Erythroblast (primary cell): Measurements from ENCODE around the gene CDK6.
"Not testable (repeated sequence)": the region's sequence is repeated elsewhere in the genome, so short reads cannot be mapped to it uniquely, and the experiment has no call there.

Source experiments
- DNase-seq, 2 experiments: peaks; one replicate each; lab custom pipeline; 2025; lab: John Stamatoyannopoulos, UW
- GATA1 ChIP-seq: IDR thresholded peaks from 2 replicates; pipeline ENCODE4 v1.6.1; 2011; ENCODE audit warnings: low read depth, mild to moderate bottlenecking, control low read depth, low read length, moderate library complexity
- POLR2A ChIP-seq: IDR thresholded peaks from 2 replicates; pipeline ENCODE4 v1.6.1; 2011; ENCODE audit warnings: mild to moderate bottlenecking, low read length

Gene CDK6

DNA sequence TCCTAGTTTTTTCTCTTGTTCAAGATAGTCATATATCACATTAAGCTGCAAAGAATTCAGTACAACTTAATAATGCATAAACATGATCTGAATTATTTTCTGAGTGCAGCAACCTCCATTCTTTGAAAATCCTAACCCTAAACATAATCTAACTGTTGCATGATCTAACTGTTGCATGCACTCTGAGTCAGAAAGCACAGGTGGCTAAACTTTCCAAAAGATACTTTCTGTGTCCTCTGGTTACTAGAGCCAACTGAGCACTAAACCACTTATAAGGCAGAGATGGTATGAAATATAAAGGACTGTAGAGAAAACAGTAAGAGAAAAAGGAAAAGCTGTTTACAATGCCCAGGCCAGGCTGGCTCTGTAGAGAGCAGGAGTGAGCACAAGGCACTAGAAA is 223.2 kb downstream of the CDK6 start:
- no peak for DNase-seq
- no peak for TF ChIP-seq POLR2A
- TF ChIP-seq GATA1, result no peak

DNA sequence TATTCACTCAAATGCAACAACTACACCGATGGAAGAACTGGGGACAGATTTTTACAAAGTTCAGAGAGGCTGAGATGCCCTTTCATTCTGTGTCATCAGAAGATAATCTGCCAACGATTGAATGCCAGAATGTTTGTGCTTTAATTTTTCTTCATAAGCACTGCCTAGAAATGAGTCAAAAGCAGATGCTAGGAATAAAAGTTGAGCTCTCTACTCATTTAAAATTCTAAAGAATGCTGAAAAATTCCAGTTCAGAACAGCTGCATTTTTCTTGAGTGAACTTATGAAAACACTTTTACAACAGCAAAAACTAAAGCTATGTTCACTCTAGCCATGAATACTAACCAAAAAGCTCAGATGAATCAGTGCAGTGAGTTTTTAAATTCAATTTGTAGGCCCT is 223.9 kb downstream of the CDK6 start:
- no peak for TF ChIP-seq POLR2A
- TF ChIP-seq GATA1, result no peak
- DNase-seq, result no peak

DNA sequence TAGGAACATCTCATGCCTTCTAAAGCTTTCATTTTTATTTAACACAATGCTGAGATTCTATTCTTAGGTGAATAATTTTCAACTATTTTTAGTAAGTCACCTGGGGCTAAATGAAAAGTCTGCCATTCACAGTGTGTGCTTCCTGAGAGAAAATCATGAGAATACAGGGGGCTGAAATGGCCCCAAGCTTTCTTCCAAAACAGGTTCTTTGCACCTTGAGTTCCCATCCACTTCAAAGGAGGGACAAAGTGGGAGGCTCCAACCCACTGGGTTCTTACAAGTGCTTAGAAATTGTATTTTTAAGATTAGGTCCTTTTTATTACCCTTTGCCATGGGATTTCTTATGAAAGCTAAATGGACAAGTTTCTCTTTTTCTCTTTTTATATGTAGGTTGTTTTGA is 224.6 kb downstream of the CDK6 start:
- no peak for DNase-seq
- TF ChIP-seq GATA1 (no peak), POLR2A (no peak)

DNA sequence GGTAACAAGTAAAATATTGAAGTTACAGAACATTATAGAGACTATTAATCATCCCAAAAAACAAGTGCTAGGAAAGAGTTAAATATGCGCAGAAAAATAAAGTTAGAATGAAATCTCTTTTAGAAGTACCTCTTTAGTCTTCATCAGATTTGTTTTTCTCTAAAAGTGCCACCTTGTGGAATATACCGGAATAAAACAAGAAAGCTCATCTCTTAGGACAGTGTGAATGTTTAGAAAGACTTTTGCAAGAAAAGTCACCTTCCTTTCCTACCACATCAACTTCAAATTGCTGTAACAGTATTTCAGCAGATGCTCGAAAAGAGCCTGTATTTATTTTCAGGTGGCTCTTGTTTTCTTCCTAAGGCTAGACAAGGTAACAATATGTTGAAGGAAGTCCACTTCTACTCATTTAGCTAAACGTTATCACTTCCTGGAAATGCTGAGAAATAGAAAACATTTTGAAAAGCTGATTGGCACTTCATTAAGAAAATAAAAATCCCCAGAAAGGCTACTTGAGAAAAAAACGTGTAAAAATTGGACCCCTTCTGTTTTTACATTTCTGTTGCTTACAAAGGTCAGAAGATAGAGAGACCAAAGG is 226.4 kb downstream of the CDK6 start:
- peak; percentile 40 to 58 for DNase-seq
- TF ChIP-seq POLR2A (no peak), GATA1 (no peak)

DNA sequence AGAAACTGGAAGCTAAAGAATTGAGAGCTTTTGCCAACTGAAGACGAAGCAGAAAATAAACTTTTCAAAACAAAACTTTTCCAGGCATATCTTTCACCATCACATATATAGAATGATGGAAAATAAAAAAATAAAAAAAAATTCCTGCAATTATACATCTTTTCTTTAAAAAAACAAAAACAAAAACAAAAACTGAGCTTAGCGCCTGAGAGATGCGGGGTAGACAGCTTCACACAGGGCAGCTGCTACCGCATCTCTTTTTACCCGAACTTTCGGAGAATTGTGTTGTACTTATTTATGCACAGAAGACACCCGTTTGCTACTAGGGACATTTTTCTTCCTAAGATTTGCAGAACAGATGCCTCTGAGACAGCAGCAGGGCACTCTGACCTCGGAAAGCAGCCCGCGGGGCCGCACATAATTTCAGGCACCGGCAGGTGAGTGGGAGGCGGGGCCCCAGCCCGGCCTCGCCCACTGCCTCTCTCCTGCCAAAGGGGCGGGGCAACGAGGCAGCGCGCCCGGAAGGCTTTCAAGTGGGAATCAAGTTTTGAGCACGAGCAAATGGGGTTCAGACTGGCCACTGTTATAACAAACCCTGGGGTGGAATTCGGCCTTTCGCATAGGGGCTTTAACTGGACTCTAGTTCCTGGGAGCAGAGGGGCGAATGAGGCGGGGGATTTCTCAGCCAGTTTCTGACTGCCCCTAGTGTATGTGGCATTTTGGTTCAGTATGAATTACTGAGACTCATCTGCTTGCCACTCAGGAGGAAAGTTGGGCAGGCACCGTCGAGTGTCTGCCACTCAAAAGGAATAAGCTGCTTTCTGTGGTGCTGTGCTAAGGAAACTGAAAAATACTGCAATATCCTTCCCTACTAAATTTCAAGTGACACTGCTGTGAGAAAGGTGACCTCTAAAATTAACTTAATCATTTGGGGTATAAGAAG is 227.7 kb downstream of the CDK6 start:
- no peak for DNase-seq
- TF ChIP-seq POLR2A (no peak), GATA1 (no peak)

DNA sequence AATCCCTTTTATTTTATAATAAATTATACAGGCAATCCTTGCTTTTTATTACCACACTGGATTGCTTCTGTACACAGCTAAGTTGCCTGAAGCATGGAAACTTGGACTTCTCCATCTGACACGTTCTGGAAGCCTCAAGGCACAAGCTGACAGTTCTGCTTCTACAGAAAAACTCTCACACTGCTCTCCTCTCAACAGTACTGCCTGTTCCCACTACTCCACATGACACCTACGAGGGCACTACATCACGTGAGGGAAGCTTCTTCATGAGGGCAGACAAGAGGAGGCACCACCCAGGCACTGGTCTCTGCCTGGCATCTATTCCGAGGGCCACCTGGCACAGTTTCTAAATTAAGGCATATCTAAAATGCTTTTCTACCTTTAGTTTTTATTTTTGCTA is 229.4 kb downstream of the CDK6 start:
- TF ChIP-seq GATA1, result no peak
- TF ChIP-seq POLR2A, result no peak
- no peak for DNase-seq

DNA sequence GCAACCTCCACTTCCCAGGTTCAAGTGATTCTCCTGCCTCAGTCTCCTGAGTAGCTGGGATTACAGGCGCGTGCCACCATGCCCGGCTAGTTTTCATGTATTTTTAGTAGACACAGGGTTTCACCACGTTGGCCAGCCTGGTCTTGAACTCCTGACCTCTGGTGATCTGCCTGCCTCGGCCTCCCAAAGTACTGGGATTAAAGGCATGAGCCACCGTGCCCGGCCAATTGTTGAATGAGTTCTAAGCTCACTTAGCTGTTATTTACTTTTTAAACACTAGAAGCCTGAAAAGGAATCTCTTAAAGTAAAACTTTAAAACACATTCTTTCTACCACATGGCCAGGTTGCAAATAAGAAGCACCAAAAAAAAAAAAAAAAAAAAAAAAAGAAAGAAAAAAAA is 231.9 kb downstream of the CDK6 start:
- DNase-seq, result not testable (repeated sequence)

DNA sequence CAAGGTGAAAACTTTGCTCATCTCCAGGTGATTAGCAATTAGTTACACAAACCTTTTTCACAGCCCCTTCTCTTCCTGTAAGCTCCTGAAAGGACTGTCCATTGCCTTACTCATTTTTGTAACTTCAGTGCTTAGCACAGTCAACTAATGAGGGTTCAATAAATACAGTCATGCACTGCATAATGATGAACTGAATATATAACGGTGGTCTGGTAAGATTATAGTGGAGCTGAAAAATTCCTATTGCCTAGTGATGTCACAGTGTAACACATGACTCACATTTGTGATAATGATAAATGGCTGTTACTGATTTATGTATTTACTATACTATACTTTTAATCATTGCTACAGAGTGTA is 233.3 kb downstream of the CDK6 start:
- TF ChIP-seq GATA1 (no peak), POLR2A (no peak)
- no peak for DNase-seq

DNA sequence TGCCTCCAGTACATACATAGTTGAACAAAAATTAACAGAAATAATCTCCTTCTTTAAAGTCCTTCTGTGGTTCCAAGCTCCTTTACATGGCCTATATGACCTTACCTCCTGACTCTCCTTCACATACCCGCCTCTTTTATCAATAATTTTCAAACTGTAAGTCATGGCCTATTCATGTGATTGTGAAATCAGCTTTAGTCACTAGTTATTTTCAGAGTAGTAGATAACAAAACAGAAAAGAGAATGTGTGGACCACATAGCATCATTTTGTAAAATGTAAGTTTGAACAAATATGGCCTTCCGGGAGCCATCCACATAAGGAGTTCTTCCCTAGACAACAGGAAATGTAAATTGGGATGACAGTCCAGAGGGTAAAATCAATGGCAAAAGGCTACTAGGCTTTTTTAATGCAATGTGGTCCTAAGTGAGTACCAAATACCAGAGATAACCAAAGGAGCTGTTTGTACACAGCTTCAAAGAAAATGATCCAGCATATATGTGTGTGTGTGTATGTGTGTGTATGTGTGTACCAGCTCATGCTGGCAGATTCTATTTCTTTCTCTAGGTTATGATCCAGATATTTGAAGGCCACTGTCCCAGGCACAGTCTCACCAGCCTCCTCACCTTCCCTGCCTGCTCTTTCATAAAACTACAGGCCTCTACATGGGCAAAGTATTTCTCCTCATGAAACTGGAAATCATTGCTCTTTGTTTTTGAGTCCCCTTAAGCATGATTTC is 233.9 kb downstream of the CDK6 start:
- no peak for DNase-seq
- TF ChIP-seq POLR2A, result no peak
- no peak for TF ChIP-seq GATA1

DNA sequence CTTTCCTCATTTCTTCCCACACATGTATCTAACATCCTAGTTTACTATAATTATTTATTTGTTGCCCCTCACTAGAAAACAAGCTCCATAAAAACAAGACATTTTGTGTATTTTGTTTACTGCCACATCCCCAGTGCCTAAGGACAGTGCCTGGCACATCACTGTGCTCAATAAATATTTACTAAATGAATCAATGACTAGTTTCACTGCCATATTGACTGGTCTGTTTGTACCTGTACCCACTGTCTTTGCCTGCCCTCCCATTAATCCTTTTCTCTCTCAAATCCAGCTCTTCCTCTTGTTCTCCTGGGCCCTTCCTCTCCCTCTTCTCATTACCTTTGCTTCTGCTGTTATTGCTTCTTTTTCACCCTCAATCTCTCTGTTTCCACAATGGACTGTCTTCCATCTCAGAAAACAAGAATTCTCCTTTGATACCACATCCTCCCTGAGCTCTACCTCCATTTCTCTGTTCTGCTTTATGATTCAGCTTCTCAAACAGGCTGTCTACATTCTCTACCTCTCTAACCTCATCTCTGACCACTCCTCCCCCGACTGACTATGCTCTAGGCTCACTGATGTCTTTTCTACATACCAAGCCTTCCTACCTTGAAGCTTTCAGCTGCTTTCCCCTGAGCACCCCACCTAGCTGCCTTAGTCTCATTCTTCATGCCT is 237.9 kb downstream of the CDK6 start:
- no peak for DNase-seq
- TF ChIP-seq POLR2A (no peak), GATA1 (no peak)

DNA sequence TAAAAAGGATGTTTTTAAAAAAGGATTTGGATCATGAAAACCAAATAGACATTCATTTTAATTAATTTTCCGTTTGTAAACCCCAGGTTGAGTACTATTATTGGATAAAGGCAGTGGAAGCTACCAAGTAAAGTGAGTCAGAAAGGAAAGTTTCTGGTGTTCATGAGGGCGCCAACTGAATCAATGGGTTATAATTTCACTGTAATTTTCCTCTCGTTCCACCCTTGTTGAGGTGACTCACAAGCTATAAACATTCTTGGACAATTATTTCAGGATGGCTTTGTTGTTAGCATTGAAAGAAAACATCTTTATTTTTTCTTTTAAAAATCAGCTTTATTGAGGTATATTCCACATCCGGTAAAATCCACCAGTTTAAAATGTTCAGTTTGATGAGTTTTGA is 241.1 kb downstream of the CDK6 start:
- DNase-seq, result no peak
- TF ChIP-seq GATA1 (no peak), POLR2A (no peak)

DNA sequence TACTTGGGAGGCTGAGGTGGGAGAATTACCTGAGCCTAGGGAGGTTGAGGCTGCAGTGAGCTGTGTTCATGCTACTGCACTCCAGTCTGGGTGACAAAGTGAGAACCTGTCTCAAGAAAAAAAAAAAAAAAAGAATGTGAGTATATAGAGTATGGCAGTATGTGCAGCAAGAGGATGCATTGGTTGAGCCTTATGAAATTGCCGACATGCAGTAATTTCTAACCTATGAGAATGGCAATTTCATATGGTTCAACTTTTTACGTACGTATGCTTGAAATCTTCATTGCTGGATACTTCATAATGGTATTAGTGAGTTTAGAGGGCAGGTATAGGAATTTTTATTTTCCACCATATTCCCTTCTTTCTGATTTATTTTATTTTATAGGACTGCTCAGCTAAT is 241.6 kb downstream of the CDK6 start:
- no peak for TF ChIP-seq GATA1
- DNase-seq, result no peak

DNA sequence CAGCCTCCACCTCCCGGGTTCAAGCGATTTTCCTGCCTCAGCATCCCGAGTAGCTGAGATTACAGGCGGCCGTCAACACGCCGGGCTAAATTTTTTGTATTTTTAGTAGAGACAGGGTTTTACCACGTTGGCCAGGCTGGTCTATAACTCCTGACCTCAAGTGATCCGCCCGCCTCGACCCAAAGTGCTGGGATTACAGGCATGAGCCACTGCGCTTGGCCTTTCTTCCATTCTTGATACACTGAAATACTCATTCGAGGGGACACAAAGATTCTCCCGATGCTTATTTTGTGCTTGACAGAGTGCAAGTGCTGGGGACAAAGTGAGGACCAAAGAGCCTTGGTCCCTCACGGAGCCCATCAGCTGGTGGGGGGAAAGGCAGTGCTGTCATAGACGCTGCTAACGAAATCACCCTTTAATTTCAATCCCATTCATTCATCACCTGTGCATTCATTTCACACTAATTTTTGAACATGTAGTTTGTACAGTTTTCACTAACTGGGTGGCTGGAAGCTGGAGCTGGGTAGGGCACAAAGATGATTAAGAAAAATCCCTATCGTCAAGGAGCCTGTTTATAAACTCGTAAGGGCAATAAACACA is 245.6 kb downstream of the CDK6 start:
- no peak for DNase-seq
- TF ChIP-seq GATA1 (no peak), POLR2A (no peak)

DNA sequence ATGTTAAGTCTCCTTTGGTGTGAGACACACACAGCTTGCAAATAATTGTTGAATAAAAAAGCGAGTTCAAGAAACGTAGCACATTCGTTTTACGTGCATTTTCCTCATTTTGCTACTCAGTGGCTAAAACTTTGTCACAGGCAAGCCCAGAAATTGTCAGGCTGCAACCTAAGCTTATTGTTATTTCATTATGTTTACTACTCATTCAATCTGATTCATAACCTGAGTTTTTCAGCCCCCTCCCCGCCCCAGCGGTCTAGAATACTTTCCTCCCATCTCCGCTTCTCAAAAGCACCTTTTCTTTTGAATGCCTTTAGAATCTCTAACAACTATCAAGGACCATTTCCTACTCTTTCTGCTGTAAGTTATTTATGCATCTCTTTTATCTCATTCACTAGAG is 247.3 kb downstream of the CDK6 start:
- DNase-seq, result peak in 1 of 2 experiments; percentile 43
- TF ChIP-seq GATA1 (no peak), POLR2A (no peak)
